Ramos (cell line): ENCODE measurements around the gene PHF20.
"Not testable (repeated sequence)": the region's sequence is repeated elsewhere in the genome, so short reads cannot be mapped to it uniquely, and the experiment has no call there.

Experiments used
- in situ Hi-C: fragments of 300-500 bp; cut with MboI; formaldehyde crosslinking; loops from one replicate; pipeline ENCODE4 v1.14.3; 2022; ENCODE audit warnings: low sequenced_read_pairs; ENCODE audit not compliant: unreplicated experiment

The PHF20 gene

GRCh38 chr20:35738410-35739179 is 33.2 kb upstream of the PHF20 start:
- in situ Hi-C loops, result no loop called here

- in situ Hi-C loops, result no loop called here
These were observed 32.3 kb upstream of the PHF20 start for GRCh38 chr20:35739294-35740163.

DNA sequence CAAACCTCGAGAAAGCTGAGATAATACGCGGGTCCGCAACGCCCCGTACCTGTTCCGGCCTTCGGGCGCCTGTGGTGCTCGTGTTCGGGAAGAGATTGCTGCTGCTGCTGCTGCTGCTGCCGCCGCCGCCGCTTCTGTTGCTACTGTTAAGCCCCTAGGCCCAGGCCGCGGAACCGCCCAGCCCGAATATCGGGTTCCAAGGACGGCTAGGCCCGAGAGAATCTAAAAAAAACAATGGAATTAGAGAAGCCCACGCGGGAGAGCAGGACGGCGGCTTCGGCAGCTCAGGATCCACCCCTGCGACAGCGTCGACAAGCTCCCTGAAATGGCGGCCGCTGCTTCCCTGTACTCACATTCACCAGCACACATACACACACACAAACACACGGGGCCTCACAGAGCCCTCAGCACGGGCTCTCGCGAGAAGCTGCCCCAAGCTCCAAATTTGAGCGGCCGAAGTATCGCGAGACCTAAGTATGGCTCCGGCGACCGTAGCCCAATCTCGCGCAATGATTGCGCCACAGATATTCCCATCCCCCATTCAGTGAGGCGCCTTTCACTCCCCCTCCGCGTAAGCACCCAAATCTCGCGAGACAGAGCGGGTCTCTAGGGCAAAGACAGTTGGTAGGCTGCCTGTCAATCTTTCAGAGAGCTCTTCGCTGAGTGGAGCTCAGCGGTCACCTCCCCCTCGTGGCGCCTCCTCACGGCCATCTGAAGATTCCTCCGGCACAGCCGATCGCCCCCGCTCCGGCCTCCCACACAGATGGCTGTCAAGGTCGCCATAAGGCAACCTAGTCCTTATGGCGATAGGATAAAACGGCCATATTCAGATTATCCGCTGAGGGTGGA is 29.7 kb upstream of the PHF20 start, which contains the start of gene RBM39:
TSS of gene RBM39 (minus strand) at position 369 of the 849 bp plus-strand sequence. CDS start 1,386 bp downstream, outside the sequence.
- in situ Hi-C loops, result no loop called here

GRCh38 chr20:35742741-35743523 is 28.9 kb upstream of the PHF20 start:
- in situ Hi-C loops, result no loop called here

GRCh38 chr20:35743693-35744491 is 27.9 kb upstream of the PHF20 start:
- in situ Hi-C loops, result no loop called here

GRCh38 chr20:35744492-35744841 is 27.3 kb upstream of the PHF20 start:
- in situ Hi-C loops, result not testable (repeated sequence)

DNA sequence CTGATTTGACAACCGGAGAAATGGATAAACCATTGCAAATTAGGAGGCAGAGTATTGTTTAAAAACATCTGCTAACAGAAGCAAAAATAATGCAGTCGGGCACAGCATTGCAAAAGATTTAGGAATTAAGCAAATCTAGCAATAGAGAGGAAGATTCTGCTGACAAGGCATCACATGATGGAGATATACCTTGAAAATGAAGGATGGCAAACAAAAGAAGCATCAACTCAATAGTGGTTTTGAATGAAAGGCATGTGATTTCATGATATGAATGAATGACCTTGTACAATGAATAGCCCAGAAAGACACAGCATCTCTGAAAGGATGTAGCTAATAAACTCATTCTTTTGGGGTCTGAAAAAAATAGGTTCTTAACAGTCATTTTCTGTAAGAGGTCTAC is 21.2 kb upstream of the PHF20 start:
- in situ Hi-C loops, result no loop called here

DNA sequence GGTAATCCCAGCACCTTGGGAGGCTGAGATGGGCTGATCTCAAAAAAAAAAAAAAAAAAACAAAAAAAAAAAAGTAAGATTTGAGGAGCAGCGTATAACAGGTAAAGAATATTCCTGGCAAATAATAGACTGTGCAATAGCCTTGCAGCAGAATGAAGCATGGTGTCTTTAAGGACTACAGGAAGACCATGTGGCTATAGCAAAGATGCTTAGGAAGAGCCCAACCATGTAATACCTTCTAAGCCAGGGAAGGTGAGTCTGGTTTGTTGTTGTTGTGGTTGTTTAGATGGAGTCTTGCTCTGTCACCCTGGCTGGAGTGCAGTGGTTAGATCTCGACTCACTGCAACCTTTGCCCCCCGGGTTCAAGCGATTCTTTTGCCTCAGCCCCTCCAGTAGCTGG is 15.4 kb upstream of the PHF20 start:
- in situ Hi-C loops, result no loop called here

- in situ Hi-C loops, result no loop called here
These were observed 14.6 kb upstream of the PHF20 start for GRCh38 chr20:35757098-35757705.

GRCh38 chr20:35761548-35761947 is 10.3 kb upstream of the PHF20 start:
- in situ Hi-C loops, result not testable (repeated sequence)

GRCh38 chr20:35762461-35762860 is 9.4 kb upstream of the PHF20 start:
- in situ Hi-C loops, result no loop called here

DNA sequence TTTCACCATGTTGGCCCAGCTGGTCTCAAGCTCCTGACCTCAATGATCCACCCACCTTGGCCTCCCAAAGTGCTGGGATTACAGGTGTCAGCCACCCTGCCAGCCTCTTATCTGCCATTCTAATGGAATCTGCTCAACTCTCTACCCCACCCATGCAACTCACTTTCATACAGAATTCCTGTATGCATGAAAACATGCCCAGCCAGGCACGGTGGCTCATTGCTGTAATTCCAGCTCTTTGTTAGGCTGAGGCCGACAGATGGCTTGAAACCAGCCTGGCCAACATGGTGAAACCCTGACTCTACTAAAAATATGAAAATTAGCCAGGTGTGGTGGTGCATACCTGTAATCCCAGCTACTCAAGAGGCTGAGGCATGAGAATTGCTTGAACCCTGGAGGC is 6.9 kb upstream of the PHF20 start:
- in situ Hi-C loops, result not testable (repeated sequence)

- in situ Hi-C loops, result no loop called here
These were observed 5.0 kb upstream of the PHF20 start for GRCh38 chr20:35766843-35767242.

DNA sequence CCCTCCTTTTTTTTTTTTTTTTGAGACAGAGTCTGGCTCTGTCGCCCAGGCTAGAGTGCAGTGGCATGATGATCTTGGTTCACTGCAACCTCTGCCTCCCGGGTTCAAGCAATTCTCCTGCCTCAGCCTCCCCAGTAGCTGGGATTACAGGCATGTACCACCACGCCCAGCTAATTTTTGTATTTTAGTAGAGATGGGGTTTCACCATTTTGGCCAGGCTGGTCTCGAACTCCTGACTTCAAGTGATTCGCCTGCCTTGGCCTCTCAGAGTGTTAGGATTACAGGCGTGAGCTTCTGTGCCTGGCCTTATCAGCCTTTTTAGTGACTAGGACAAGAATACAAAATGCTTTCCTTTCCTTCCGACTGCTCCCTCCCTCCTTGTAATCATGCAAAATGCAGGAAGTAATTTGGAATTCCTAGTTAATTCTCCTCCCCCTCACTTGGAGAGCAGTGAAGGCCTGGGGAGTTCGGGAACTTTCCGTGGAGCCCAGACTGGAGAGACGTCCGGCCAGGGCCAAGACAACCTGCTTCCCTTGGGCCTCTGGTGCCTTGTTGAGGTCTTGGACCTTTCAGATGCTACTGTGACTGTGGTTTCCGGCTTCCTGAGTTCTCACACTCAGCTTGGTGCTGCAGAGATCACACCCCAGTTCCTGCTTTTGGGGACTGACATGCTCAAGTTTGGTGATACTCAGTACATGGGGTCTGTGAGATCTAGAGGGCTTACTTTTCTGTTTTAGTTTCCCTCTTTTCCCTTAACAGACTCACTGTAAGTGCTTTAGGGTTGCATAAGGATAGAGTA is 3.9 kb upstream of the PHF20 start:
- in situ Hi-C loops, result no loop called here

DNA sequence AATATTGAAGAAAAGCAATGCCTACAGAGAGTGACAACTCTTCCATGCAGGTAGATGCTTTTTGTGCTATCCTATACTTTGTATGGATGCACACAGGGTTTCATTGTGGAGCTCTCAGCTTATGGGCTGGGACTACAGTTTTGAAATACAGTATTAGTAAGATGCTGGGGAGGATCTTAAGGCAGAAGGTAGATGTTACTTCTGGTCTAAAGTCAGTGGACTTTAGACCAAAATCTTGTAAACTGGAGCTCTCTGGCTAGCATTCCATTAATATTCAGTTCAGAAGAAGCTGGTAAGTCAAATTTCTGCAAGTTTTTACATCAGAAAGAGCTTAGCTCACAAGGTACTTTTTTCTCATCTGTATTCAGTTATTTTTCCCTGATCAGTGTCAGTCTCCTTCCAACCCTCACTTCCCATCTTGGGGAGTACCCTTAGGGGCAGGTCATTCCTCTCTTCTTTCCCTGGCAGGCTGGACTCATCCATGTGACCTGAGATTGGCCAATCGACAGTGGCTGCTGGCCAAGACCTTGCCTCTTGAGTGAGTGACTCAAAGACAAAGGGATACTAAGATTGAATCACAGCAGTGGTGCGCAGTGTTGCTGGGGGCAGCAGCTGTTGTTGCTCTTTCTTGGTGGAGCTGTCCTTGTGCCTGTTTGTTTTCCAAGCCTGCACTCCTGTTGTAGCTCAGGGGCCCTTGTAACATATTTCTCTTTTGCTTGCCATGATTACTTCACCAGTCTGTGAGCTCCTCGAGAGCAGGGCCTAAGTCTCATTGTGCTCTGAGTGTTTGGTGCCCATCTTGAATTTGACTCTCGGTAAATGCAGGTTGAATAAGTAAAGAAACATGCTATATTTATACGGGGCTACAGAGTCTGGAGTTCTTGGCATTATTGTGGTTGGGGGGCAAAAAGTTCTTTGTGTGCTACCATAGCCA is 2.8 kb upstream of the PHF20 start:
- in situ Hi-C loops, result no loop called here

- in situ Hi-C loops, result no loop called here
These were observed 487 bp upstream of the PHF20 start for GRCh38 chr20:35771367-35771688.

- in situ Hi-C loops, result no loop called here
These were observed 796 bp downstream of the PHF20 start for GRCh38 chr20:35772563-35773058.
